Measurements from ENCODE around the gene FLT4.

Gene FLT4

DNA sequence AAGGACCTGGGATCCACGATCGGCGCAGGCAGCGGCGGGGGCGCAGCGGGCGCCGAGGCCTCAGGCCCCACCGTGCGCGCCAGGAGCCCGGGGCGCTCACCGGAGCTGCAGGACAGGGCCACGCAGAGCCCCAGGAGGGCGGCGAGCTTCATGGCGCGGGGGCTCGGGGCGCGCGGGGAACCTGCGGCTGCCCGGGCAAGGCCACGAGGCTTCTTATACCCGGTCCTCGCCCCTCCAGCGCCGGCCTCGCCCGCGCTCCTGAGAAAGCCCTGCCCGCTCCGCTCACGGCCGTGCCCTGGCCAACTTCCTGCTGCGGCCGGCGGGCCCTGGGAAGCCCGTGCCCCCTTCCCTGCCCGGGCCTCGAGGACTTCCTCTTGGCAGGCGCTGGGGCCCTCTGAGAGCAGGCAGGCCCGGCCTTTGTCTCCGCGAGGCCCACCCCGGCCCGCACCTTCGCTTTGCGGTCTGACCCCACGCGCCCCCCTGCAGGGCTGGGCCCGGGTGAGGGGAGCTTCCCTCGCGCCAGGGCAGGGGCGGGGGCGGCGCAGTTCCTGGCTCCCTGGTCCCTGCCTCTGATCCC lies 58.0 kb downstream of the FLT4 start, which contains the start of gene SCGB3A1:
TSS of gene SCGB3A1 (minus strand) at position 189 of the 577 bp plus-strand sequence. CDS start at position 152, 37 bp downstream.
- TF ChIP-seq, protein P1, sequence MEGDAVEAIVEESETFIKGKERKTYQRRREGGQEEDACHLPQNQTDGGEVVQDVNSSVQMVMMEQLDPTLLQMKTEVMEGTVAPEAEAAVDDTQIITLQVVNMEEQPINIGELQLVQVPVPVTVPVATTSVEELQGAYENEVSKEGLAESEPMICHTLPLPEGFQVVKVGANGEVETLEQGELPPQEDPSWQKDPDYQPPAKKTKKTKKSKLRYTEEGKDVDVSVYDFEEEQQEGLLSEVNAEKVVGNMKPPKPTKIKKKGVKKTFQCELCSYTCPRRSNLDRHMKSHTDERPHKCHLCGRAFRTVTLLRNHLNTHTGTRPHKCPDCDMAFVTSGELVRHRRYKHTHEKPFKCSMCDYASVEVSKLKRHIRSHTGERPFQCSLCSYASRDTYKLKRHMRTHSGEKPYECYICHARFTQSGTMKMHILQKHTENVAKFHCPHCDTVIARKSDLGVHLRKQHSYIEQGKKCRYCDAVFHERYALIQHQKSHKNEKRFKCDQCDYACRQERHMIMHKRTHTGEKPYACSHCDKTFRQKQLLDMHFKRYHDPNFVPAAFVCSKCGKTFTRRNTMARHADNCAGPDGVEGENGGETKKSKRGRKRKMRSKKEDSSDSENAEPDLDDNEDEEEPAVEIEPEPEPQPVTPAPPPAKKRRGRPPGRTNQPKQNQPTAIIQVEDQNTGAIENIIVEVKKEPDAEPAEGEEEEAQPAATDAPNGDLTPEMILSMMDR (conservative IDR thresholded peaks at IDR 0.05; ENCODE audit: control insufficient read depth, insufficient read depth, low read depth, low read length) = no peak
- no peak for DNase-seq (ENCODE audit: low read depth)
- H3K4me3 ChIP-seq (ENCODE audit: control insufficient read depth, low read depth, low read length) = no peak within 1 kb of the TSS

DNA sequence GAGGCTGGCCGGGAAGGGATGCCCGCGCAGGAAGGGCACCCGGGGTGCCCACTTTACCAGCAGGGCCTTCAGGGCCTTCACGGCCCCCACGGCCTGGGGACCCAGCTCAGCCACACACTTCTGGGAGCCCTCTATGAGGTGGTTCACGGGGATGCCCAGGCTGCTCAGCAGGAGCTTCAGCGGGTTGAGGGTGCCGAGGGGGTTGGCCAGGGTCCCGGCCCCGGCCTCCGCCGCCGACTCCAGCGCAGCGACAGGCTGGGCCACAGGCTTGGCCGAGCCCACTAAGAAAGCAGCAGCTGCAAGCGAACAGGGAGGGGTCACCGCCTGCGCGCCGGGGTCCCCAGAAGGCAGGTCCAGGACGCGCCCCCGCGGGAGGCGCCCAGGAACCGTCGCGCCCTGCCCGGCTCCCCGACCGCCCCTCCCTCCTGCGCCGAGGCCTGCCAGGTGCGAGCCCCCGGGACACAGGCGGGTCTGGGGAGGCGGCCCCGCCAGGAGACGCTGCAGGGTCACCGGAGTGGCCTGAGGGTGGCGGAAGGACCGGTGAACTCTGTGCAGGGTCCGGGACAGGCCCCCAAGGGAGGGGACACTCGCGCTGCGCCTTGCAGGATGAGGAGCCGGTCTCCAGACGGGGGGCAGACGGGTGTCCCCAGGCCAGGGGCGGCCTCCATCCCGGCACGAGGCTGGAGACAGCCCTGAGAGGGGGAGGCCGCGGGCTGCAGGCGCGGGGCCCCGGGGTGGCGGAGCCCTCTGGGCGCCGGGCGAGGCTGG lies 58.7 kb downstream of the FLT4 start:
- no peak for DNase-seq (ENCODE audit: low read depth)
- no peak overlapping the region for H3K4me3 ChIP-seq (ENCODE audit: control insufficient read depth, low read depth, low read length)
- TF ChIP-seq, protein P1 (conservative IDR thresholded peaks at IDR 0.05; ENCODE audit: control insufficient read depth, insufficient read depth, low read depth, low read length) = no peak

DNA sequence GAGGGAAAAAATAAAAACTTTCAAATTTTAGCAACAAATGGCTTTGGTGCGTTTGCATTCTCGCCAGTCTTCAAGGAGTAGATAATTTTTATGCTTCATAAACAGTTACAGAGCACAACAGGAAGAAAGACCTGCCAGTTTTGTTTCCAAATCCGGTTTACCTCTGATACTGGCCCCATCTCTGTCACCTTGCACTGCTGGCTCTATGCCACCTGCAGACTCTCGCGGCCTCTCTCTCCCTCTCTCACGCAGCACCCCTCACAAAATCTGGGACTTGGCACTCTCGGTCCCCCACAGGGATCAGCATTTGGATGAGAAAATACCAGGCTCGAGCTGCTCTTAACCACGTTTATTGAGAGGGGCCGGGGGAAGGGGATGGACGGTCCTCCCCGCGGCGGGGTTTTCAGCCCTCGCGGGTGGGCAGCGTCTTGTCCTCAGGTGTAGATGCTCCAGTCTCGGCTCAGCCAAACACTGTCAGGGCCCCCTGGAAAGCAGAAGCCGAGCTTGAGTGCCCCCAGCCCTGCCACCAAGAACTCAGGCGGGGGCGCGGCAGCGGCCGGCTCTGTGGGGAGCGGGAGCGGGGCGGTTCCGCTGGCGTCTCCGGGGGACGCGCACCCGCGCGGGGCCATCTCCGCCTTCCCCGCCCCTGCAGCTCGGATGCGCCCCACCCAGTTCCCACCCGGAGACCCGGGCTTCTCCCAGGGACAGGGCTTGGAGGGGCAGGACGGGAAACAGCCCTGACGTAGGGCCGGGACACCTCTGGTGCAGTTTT lies 59.4 kb downstream of the FLT4 start:
- TF ChIP-seq, protein P1 (conservative IDR thresholded peaks at IDR 0.05; ENCODE audit: control insufficient read depth, insufficient read depth, low read depth, low read length) = no peak
- no peak for DNase-seq (ENCODE audit: low read depth)
- H3K4me3 ChIP-seq (ENCODE audit: control insufficient read depth, low read depth, low read length) = no peak overlapping the region

DNA sequence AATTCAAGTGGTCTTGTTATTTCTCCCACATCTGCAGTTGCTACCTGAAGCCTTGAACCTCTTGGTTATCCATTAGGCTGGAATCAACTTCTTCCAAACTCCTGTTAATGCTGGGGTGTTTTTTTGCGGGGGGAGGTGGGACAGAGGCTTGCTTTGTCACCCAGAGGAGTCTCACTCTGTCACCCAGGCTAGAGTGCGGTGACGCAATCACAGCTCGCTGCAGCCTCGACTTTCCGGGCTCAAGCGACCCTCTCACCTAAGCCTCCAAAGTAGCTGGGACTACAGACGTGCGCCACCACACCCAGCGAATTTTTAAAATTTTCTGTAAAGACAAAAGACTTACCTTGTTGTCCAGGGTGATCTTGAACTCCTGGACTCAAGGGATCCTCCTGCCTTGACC lies 62.5 kb downstream of the FLT4 start:
- TF ChIP-seq, protein P1 (conservative IDR thresholded peaks at IDR 0.05; ENCODE audit: control insufficient read depth, insufficient read depth, low read depth, low read length) = no peak
- no peak overlapping the region for H3K4me3 ChIP-seq (ENCODE audit: control insufficient read depth, low read depth, low read length)
- DNase-seq (ENCODE audit: low read depth) = no peak

DNA sequence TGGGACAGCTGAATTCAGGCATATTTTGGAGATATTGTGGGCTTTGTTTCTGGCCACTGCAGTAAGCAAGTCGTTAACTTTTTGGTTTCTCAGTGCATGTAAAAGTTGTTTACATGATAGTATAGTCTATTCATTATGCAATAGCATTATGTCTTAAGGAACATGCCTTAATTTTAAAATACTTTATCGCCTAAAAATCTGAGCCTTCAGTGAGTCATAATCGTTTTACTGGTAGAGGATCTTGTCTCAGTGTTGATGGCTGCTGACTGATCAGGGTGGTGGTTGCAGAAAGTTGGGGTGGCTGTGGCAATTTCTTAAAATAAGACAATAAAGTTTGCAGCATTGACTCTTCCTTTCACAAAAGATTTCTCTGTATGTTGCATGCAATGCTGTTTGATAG lies 63.2 kb downstream of the FLT4 start:
- H3K4me3 ChIP-seq (ENCODE audit: control insufficient read depth, low read depth, low read length) = no peak overlapping the region
- TF ChIP-seq, protein P1 (conservative IDR thresholded peaks at IDR 0.05; ENCODE audit: control insufficient read depth, insufficient read depth, low read depth, low read length) = no peak
- no peak for DNase-seq (ENCODE audit: low read depth)

DNA sequence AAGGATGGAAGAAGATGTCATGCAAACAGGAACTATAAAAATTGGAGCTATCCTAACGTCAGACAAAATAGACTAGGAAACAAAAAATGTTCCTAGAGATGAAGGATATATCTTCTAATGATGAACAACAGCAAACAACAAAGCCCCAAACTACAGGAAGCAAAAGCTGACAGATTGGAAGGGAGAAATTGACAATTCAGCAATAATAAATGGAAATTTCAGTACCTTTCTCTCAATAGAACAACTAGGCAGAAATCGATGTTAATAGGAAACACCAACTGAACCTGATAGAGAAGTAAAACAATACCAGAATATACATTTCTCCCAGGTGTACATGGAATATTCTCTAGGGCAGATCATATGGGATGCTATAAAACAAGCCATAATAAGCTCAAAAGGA lies 65.7 kb downstream of the FLT4 start:
- TF ChIP-seq, protein P1 (conservative IDR thresholded peaks at IDR 0.05; ENCODE audit: control insufficient read depth, insufficient read depth, low read depth, low read length) = no peak
- DNase-seq (ENCODE audit: low read depth) = no peak
- H3K4me3 ChIP-seq (ENCODE audit: control insufficient read depth, low read depth, low read length) = no peak overlapping the region
